Thymus (tissue), 11 donors: ENCODE results near the gene CD101. TPM values are rescaled to one million over a fixed set of nuclear protein-coding genes. Genes with fewer than 3 reads are reported as not detected.
A peak's percentile ranks its signal among the peaks of the same experiment; 100 is the strongest.

Source experiments
- DNase-seq, 9 donors: peaks; one replicate each; pipeline ENCODE4 v3.0.0-alpha.2; 2013; ENCODE audit warnings: low spot score in 9 of 9, low read depth in 6 of 9, missing footprints in 1 of 9
- H3K27ac ChIP-seq, 2 donors: one replicate each; pipeline ENCODE4 v1.5.1; 2013; ENCODE audit warnings: control low read depth in 1 of 2, low read depth in 1 of 2, low read length in 1 of 2, mild to moderate bottlenecking in 1 of 2, moderate library complexity in 1 of 2
- H3K27me3 ChIP-seq, 2 donors: one replicate each; pipeline ENCODE4 v1.5.1; 2013; ENCODE audit warnings: low read length in 1 of 2; ENCODE audit not compliant: control insufficient read depth in 2 of 2, insufficient read depth in 1 of 2
- H3K36me3 ChIP-seq, 2 donors: one replicate each; pipeline ENCODE4 v1.5.1; 2013; ENCODE audit warnings: low read length in 1 of 2, mild to moderate bottlenecking in 1 of 2, moderate library complexity in 1 of 2; ENCODE audit not compliant: control insufficient read depth in 2 of 2, insufficient read depth in 2 of 2
- H3K4me1 ChIP-seq, 2 donors: one replicate each; pipeline ENCODE4 v1.5.1; 2013; ENCODE audit warnings: low read length in 2 of 2; ENCODE audit not compliant: control insufficient read depth in 2 of 2, insufficient read depth in 2 of 2
- H3K4me3 ChIP-seq, 2 donors: one replicate each; pipeline ENCODE4 v1.5.1; 2013; ENCODE audit warnings: low read length in 2 of 2, control low read depth in 1 of 2, mild to moderate bottlenecking in 1 of 2
- H3K9me3 ChIP-seq, 2 donors: one replicate each; pipeline ENCODE4 v1.5.1; 2013; ENCODE audit warnings: low read length in 1 of 2, mild to moderate bottlenecking in 1 of 2; ENCODE audit not compliant: control insufficient read depth in 2 of 2, insufficient read depth in 1 of 2
- WGBS: extraction: QIAGEN DNeasy Blood & Tissue Kit; methylation state at CpG from one replicate; pipeline ENCODE4 v1.1.7; 2013; 5-methylcytosine and 5-hydroxymethylcytosine counted together
- polyA plus RNA-seq: library from polyadenylated mRNA; stranded (reverse); fragments of 200-250 nt; gene quantifications from one replicate; pipeline ENCODE4 v1.2.3, GENCODE V29; 2013
- total RNA-seq: library from RNA; stranded (reverse); fragments of 120-200 nt; gene quantifications from one replicate; pipeline ENCODE4 v1.2.4, GENCODE V29; 2013
- donor health status: healthy.

Gene CD101
- total and polyA plus RNA-seq, 2 donors, result 3.4 to 3.8 TPM

- Histone ChIP-seq H3K36me3 (no peaks in the 10 kb centered on the region), H3K4me3 (no peak overlapping the region), H3K27me3 (no peaks in the 10 kb centered on the region), H3K4me1 (peaks cover 0 to 9% of the 10 kb centered on the region in 2 donors), H3K9me3 (no peaks in the 10 kb centered on the region), H3K27ac (no peak overlapping the region)
- DNase-seq, result no peak
- 95% methylated on average over 2 of the region's 2 CpGs for WGBS
Measured at GRCh38 chr1:117007719-117008013, 6.1 kb downstream of the CD101 start.

- Histone ChIP-seq H3K4me1 (peaks cover 0 to 13% of the 10 kb centered on the region in 2 donors), H3K36me3 (no peaks in the 10 kb centered on the region), H3K4me3 (no peak overlapping the region), H3K27me3 (no peaks in the 10 kb centered on the region), H3K27ac (no peak overlapping the region), H3K9me3 (no peaks in the 10 kb centered on the region)
- DNase-seq, result no peak
- 71% methylated on average over 2 of the region's 2 CpGs for WGBS
Measured at GRCh38 chr1:117008656-117009055, 7.1 kb downstream of the CD101 start.

GRCh38 chr1:117009132-117009531, 7.6 kb downstream of the CD101 start:
- Histone ChIP-seq H3K36me3 (no peaks in the 10 kb centered on the region), H3K27ac (no peak overlapping the region), H3K4me3 (no peak overlapping the region), H3K9me3 (no peaks in the 10 kb centered on the region), H3K27me3 (no peaks in the 10 kb centered on the region), H3K4me1 (peaks cover 0 to 13% of the 10 kb centered on the region in 2 donors)
- DNase-seq, result peak in 1 of 9 donors; percentile 47
- WGBS, result 59% methylated on average over 3 of the region's 3 CpGs

DNA sequence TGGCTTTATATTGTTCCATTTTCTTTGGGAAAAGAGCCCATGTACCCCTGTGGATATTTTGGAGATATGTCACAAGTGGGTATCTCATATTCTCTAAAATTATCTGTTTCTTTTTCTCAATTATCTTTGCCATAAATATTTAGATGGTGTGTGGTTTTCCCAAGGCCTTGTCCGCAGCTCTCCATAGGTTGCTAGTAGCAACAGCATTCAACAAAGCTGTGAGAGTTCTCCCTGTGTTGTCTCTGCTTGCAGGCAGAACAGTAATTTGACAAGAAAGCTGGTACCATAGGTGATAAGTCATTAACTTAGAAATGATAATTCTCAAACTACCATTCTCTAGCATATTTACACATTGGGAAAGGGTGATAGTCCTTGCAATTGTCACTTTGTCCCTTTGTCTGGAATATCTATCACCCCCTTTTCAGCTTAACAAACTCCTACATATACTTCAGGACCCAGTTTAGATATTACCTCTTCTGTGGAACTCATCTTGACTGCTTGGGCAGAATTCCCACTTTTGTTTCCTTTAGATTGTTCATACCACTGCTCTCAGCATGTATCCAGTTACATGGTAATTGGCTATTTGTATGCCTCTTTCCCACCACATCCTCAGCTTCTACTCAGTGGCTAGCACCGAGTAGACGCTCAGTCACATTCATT, 8.9 kb downstream of the CD101 start:
- H3K27ac ChIP-seq, result no peak overlapping the region
- H3K4me3 ChIP-seq, result no peak overlapping the region
- H3K27me3 ChIP-seq, result no peaks in the 10 kb centered on the region

DNA sequence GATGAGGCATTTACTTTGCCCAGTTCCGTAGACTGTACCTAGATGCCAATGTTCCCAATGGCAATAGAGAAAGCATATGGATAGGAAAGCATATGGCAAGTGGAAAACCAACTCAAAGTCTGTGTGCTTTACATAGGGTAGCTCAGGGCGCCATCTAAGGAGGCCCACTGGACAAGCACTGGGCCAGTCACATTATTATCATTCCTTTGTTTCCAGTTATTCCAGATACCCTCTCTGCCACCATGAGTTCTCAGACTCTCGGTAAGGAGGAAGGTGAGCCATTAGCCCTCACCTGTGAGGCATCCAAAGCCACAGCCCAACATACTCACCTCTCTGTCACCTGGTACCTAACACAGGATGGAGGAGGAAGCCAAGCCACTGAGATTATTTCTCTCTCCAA, 9.8 kb downstream of the CD101 start:
- no peaks in the 10 kb centered on the region for H3K36me3 ChIP-seq
- H3K9me3 ChIP-seq, result no peaks in the 10 kb centered on the region
- H3K27me3 ChIP-seq, result no peaks in the 10 kb centered on the region
- no peak overlapping the region for H3K4me3 ChIP-seq
- DNase-seq, result no peak
- H3K27ac ChIP-seq, result no peak overlapping the region
- WGBS, result 97% methylated on average over 3 of the region's 3 CpGs
- peaks cover 0 to 13% of the 10 kb centered on the region in 2 donors for H3K4me1 ChIP-seq

More for the DNA sequence above, 8.9 kb downstream of the CD101 start:
- Histone ChIP-seq H3K9me3 (no peaks in the 10 kb centered on the region), H3K4me1 (peaks cover 0 to 13% of the 10 kb centered on the region in 2 donors), H3K36me3 (no peaks in the 10 kb centered on the region)
- no peak for DNase-seq
- WGBS, result over 99% methylated on average over 3 of the region's 3 CpGs

DNA sequence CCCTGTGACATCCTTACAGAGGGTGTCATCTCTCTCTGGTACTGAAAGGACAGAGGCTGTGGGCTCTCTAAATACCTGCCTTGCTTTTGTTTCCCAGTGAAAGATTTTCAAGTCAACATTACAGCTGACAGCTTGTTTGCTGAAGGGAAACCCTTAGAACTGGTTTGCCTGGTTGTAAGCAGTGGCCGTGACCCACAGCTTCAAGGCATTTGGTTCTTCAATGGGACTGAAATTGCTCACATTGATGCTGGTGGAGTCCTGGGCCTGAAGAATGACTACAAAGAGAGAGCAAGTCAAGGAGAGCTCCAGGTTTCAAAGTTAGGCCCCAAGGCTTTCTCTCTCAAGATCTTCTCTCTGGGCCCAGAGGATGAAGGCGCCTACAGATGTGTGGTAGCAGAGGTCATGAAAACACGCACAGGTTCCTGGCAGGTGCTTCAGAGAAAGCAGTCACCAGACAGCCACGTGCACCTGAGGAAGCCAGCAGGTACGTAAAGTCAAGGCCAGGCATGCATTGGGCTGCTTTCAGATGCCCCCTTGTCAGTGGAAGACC, 11.8 kb downstream of the CD101 start:
- peaks cover 0 to 19% of the 10 kb centered on the region in 2 donors for H3K4me1 ChIP-seq
- H3K9me3 ChIP-seq, result no peaks in the 10 kb centered on the region
- H3K27ac ChIP-seq, result no peak overlapping the region
- peak in 1 of 9 donors; percentile 35 for DNase-seq
- H3K36me3 ChIP-seq, result no peaks in the 10 kb centered on the region
- WGBS, result 83% methylated on average over 5 of the region's 5 CpGs
- H3K27me3 ChIP-seq, result no peaks in the 10 kb centered on the region
- H3K4me3 ChIP-seq, result no peak overlapping the region

DNA sequence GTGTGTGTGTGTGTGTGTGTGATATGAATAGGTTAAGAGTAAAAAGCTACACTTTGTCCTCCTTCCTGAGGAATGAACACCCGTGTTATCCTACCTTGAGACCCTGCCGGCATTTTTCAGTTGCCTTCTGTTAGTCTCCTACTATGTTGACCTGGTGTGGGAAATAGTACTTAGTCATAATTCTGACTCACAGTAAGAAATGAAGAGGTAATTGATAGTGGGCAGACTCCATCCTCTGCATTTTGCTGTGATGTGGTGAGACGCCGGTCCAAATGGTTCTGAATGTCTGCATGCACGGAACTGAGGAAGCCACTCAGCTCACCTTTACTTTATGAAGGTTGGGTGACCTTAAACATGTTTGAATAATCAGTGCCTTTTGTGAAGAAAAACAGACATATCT, 12.6 kb downstream of the CD101 start:
- H3K27ac ChIP-seq, result no peak overlapping the region
- no peaks in the 10 kb centered on the region for H3K27me3 ChIP-seq
- H3K4me1 ChIP-seq, result peaks cover 0 to 16% of the 10 kb centered on the region in 2 donors
- no peaks in the 10 kb centered on the region for H3K9me3 ChIP-seq
- H3K4me3 ChIP-seq, result no peak overlapping the region
- WGBS, result 93% methylated on average over 5 of the region's 5 CpGs
- H3K36me3 ChIP-seq, result no peaks in the 10 kb centered on the region
- no peak for DNase-seq

- Histone ChIP-seq H3K9me3 (no peaks in the 10 kb centered on the region), H3K27ac (no peak overlapping the region), H3K4me1 (peaks cover 0 to 16% of the 10 kb centered on the region in 2 donors), H3K36me3 (no peaks in the 10 kb centered on the region), H3K4me3 (no peak overlapping the region), H3K27me3 (no peaks in the 10 kb centered on the region)
- DNase-seq, result no peak
- 96% methylated on average over 3 of the region's 3 CpGs for WGBS
Measured at GRCh38 chr1:117015724-117016123, 14.2 kb downstream of the CD101 start.

DNA sequence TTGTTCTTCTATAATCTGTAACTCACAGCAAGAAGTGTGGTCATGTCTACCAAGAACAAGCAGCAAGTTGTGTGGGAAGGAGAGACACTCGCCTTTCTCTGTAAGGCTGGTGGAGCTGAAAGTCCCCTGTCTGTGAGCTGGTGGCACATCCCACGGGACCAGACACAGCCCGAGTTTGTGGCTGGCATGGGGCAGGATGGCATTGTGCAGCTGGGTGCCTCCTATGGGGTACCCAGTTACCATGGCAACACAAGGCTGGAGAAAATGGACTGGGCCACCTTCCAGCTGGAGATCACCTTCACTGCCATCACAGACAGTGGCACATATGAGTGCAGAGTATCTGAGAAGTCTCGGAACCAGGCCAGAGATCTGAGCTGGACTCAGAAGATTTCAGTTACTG, 15.5 kb downstream of the CD101 start:
- H3K27me3 ChIP-seq, result no peaks in the 10 kb centered on the region

More for the DNA sequence above, 15.5 kb downstream of the CD101 start:
- Histone ChIP-seq H3K4me3 (no peak overlapping the region), H3K4me1 (peaks cover 0 to 16% of the 10 kb centered on the region in 2 donors), H3K27ac (peak overlapping the region; percentile 42 to 66), H3K9me3 (no peaks in the 10 kb centered on the region), H3K36me3 (no peaks in the 10 kb centered on the region)
- DNase-seq, result no peak
- WGBS, result 92% methylated on average over 4 of the region's 4 CpGs
